ENCODE data around the gene PON1.

DNA sequence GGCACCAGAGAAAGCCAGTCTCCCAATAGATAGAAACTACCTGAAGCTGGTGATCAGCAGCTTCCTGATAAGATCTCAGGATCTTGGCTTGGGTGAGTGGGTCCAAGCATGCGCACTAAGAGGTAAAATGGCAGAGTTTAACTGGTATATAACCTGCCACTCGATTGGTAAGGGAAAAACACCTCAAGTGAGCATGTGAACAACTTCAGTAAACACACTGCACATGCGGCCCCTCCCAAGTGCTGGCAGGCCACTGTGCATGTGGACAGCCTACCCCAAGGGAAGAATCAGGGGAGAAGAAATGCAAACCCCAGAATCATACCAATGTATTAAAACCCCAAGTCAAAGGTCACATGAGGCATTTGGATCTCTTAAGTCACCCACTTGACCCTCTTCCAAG lies 17.7 kb upstream of the PON1 start:
- TF ChIP-seq, protein P1, sequence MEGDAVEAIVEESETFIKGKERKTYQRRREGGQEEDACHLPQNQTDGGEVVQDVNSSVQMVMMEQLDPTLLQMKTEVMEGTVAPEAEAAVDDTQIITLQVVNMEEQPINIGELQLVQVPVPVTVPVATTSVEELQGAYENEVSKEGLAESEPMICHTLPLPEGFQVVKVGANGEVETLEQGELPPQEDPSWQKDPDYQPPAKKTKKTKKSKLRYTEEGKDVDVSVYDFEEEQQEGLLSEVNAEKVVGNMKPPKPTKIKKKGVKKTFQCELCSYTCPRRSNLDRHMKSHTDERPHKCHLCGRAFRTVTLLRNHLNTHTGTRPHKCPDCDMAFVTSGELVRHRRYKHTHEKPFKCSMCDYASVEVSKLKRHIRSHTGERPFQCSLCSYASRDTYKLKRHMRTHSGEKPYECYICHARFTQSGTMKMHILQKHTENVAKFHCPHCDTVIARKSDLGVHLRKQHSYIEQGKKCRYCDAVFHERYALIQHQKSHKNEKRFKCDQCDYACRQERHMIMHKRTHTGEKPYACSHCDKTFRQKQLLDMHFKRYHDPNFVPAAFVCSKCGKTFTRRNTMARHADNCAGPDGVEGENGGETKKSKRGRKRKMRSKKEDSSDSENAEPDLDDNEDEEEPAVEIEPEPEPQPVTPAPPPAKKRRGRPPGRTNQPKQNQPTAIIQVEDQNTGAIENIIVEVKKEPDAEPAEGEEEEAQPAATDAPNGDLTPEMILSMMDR (IDR thresholded peaks at IDR 0.05), result no peak
- TF ChIP-seq POLR2A (IDR thresholded peaks at IDR 0.05), result no peak
